Hepatocyte (in vitro differentiated cells): ENCODE measurements around the gene S100A7A.
"Not testable (repeated sequence)": the region's sequence is repeated elsewhere in the genome, so short reads cannot be mapped to it uniquely, and the experiment has no call there.

Source experiments
- EZH2phosphoT487 ChIP-seq: fragments of 200-600 bp; sonication (generic); IDR thresholded peaks from one replicate; pipeline ENCODE4 v1.6.1; 2018; ENCODE audit warnings: antibody characterized with exemption, mild to moderate bottlenecking, low read depth, moderate library complexity; ENCODE audit not compliant: unreplicated experiment, severe bottlenecking
- TF ChIP-seq, protein P1 (sequence below): fragments of 200-600 bp; sonication (generic); IDR thresholded peaks from 2 replicates; pipeline ENCODE4 v1.5.1; 2016; ENCODE audit warnings: antibody characterized with exemption, mild to moderate bottlenecking; ENCODE audit not compliant: poor library complexity

DNA sequence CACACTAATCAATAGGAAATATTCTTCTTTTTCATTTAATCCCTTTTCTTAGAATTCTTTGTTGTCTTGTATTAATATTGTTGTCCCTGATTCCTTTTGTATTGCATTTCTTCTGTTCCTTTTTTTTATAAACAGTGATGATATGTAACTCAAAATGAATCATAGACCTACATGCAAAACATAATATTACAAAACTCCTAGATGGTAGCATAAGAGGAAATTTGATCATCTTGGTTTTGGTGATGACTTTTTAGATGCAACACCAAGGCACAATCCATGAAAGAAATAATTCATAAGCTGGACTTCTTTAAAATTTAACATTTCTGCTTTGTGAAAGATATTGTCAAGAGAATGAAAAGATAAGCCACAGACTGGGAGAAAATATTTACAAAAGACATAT is 2.4 kb upstream of the S100A7A start:
- TF ChIP-seq, protein P1, sequence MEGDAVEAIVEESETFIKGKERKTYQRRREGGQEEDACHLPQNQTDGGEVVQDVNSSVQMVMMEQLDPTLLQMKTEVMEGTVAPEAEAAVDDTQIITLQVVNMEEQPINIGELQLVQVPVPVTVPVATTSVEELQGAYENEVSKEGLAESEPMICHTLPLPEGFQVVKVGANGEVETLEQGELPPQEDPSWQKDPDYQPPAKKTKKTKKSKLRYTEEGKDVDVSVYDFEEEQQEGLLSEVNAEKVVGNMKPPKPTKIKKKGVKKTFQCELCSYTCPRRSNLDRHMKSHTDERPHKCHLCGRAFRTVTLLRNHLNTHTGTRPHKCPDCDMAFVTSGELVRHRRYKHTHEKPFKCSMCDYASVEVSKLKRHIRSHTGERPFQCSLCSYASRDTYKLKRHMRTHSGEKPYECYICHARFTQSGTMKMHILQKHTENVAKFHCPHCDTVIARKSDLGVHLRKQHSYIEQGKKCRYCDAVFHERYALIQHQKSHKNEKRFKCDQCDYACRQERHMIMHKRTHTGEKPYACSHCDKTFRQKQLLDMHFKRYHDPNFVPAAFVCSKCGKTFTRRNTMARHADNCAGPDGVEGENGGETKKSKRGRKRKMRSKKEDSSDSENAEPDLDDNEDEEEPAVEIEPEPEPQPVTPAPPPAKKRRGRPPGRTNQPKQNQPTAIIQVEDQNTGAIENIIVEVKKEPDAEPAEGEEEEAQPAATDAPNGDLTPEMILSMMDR, result not testable (repeated sequence)
- not testable (repeated sequence) for TF ChIP-seq EZH2phosphoT487
